NCI-H524 treated with DMSO at 0.1 percent for 48 hours (cell line): ENCODE data around the gene MYBPC2.

ENCODE experiments used
- DNase-seq: peaks from one replicate; lab custom pipeline; 2025; lab: John Stamatoyannopoulos, UW

Gene MYBPC2

DNA sequence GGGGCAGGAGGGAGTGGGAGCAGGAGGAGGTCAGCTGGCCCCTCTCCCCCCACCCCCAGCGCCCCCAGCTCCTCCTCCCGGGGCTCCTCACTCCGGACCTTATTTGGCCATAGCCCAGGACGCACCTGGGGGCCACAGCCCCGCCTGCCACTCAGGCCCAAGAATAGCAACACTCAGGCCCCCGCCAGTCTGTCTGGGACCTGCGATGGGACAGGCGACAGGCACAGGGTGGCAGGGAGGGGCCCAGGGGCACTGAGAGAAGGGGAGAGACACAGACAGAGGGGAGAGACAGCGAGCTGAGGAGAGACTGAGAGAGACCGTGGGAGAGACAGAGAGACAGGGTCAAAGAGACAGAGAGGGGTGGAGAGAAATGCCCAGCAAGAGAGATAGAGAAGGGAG is 68.1 kb downstream of the MYBPC2 start:
- DNase-seq = no peak

DNA sequence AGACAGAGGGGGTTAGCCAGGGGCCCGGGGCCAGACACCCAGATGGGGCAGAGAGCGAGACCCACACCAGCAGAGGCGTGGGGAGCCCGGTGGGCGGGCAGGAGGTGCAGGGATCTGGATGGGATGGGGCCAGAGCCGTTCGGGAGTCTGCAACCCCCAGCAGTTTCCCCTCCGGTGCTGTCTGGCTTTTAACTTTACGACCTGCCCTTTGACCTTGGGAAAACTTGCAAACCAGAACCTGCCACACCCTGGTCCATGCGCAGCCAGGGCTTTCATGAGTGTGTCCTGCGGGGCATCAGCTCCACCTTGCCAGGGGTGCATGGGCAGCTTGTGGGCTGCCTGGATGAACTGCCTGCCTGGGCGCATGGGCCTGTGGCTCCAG is 68.5 kb downstream of the MYBPC2 start:
- no peak for DNase-seq

DNA sequence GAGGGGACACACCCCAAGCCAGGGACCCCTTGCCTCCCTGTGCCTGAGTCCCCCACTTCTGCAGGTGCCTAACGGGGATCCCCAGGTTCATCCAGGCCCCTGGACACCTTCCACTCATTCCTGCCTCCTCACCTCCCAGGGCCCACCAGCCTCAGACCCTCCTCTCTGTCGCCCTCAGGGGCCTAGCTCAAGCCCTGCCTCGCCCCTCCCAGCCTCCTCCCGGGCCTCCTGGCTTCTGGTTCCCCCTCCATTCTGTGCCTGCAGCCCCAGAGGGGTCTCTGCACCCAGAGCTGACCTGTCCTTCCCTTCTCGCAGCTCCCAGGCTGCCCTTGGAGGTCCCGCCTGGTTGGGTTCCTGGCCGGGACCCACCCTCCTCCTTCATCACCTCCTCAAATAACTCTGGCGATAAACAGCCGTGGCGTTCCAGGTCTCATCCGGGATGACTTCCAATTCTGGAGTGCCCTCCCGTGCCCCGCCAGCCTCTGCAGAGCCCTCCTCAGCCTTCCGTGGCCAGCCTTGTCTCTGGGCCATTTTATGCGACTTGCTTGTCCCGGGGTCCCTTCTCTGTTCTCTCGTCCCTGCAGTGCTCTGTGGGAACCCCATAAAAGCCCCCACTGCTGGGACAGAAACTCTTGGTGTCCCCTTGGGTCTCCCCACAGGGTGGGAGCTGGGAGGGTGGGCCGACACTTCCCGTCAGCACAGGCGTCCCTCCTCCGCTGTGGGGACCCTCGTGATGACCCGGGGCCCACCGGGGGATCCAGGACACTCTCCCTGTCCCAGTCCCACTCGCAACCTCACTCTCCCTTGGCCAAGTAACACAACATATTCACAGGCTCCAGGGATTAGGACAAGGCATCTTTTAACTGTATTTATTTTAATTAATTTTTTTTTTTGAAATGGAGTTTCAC is 69.1 kb downstream of the MYBPC2 start:
- DNase-seq = no peak

DNA sequence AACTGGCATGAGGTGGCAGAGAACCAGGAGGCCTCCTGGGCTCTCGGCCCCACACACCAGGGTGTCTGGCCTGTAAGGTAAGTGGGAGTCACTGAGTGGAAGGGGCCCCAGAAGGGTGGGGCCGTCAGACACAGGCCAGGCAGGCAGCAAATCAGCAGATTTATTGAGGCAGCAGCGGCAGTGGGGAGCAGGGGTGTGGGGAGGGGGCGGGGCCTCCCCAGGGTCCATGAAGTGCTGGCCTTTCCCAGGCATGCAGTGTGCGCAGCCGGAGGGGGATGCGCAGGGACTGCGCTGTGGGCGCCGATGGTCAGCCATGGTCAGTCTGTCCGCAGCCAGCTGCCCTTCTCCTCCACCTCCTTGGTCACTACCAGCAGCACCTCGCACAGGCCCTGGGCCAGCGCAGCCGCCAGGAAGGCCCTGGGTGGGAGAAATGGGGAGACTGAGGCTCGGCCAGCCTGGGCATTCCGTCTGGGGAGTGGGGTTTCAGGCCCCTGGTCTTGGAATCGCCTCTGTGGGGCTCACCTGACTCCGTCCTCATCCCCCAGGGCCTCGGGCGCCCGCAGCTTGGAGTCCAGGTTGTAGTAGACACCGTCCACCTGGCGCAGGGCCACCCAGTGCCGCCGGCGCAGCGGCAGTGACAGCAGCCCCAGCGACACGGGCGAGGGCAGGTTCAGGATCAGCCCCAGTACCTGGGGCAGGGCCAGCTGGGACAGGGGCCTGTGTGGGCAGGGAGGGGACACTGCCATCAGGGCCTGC is 73.3 kb downstream of the MYBPC2 start:
- DNase-seq = no peak

DNA sequence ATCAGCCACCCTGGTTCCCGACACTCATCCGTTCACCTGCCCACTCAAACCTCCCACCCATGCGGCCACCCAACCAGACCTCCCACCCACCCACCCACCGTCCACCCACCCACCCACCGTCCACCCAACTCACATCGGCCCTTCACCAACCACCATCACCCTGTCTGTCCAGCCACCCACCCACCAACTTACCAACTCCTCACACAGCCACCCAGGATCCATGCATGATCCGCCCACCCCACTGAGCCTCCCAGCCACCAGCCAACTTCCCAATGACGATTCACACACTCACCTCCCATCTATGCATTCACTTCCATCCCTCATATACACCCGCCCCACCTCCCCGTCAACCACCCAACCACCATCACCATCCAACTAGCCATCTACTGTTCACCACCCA is 74.0 kb downstream of the MYBPC2 start:
- no peak for DNase-seq

DNA sequence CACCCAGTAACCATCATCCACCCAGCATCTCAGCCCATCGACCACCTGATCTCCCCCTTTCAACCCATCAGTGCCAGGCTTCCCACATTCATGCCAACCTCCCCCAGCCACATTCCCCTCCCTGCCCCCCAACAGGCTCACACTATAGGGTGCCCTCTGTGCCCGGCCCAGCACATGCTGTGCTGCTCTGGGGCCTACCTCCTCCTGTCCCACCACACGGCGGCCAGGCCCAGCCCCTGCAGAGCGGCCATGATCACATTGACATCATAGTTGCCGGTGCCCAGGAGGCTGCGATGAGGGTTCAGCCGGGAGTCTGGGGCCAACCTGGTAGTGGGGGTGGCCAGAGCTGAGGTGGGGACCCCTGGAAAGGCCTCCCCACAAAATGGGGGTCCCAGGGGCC is 74.7 kb downstream of the MYBPC2 start:
- DNase-seq = no peak

DNA sequence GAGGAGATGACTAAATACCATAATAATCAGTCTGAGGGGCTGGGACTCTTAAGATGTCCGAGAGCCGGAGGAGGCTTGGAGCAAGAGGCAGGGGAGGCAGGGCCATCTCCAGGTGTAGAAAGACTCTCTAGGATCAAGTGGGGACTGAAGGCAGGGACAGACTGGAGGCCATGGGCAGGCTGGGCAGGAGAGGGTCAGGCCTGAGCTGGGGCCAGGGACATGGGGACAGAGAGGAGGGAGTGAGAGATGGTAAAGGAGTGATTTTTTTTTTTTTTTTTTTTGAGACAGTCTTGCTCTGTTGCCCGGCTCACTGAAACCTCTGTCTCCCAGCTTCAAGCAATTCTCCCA is 76.1 kb downstream of the MYBPC2 start:
- DNase-seq = no peak

DNA sequence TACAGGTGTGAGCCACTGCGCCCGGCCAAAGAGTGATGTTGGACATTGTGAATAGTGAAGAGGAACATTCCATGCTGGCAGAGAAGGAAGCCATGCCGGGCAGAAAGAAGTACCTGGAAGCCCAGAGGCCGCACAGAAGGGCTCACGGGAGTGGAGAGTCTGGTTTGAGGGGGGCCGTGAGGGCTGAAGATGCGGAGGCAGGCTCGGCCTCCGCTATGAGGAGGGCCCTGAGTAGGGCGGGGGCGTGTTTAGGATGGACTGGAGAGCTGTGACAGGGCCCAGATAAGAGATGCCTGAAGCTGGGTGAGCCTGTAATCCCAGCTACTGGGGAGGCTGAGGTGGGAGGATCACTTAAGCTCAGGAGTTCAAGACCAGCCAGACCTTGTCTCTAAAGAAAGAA is 76.7 kb downstream of the MYBPC2 start:
- no peak for DNase-seq

DNA sequence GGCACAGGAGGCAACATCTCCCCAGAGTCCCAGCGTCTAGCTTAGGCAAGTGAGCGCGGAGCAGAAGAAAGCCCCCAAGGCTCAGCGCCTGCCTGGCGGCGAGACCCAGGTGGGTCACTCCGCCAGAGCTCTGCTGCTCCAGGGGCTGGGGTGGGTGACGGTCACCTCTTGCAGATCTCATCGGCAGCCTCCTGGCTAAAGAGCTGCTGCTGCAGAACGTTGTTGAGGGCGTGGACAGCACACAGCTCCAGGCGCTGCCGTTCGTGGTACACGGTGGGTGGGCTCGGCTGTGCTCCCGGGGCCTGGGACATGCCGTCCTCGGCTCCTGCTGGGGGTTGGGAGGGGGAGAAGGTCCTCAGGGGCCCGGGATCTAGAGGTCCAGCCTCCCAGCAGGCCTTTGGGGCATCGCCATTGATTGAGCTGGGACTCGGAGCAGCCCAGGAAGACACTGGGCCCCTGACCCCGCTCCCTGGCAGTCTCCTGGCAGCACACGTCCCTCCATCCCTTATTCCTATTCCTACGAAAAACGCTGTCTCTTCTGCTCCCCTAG is 77.5 kb downstream of the MYBPC2 start:
- DNase-seq = no peak

DNA sequence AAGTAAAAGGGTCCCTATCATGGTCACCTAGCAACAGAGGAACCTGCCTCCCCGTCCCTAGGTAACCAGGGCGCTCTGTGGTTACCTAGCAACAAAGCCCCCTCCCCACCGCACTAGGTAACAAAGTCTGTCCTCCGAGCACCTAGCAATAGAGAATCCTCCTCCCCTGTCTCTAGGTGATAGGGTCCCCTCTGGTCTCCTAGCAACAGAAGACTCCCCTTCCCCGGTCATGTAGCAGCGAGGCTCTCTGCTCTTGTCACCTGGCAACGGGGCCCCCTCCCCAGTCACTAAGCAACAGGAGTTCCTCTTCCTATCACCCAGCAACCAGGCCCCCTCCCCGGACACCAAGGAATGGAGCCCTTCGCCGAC is 78.0 kb downstream of the MYBPC2 start:
- DNase-seq = peak; percentile 47

DNA sequence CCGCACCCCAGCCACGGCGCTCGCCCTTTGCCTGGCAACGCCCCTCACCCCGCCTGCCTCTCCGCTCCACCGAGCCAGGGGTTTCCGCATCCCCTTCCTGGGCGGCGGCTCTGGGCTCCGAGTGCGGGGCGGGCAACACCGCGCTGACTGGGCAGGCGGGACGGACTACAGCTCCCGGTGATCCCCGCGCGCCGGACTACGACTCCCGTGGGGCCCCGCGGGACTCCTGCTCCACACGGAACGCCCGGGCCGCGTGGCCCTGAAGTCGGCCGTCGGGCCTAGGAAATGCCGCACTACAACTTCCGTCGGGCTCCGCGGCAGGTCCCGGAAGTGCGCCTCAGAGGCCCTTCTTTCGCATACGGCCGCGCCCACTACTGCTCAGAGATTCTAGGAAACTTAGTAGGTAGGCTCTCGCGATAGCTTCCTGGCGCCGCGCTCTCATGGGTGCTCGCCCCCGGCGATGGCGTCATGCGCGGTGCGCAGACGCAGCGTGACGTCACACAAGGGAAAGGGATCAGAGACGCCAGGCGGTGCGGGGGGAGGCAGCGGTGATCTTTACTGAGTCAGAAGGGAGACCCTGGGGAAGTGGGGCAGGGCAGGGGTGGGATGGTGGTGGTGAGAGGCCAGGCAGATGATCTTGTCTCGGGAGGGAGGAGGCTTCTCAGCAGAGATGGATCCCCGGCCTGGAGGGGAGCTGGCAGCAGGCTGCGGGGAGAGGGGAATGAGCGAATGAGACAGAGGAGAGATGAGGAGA is 78.6 kb downstream of the MYBPC2 start, which contains the start of gene JOSD2:
TSS of gene JOSD2 (minus strand) at position 123 of the 754 bp plus-strand sequence. CDS start 760 bp downstream, outside the sequence.
- peak; percentile 86 for DNase-seq

DNA sequence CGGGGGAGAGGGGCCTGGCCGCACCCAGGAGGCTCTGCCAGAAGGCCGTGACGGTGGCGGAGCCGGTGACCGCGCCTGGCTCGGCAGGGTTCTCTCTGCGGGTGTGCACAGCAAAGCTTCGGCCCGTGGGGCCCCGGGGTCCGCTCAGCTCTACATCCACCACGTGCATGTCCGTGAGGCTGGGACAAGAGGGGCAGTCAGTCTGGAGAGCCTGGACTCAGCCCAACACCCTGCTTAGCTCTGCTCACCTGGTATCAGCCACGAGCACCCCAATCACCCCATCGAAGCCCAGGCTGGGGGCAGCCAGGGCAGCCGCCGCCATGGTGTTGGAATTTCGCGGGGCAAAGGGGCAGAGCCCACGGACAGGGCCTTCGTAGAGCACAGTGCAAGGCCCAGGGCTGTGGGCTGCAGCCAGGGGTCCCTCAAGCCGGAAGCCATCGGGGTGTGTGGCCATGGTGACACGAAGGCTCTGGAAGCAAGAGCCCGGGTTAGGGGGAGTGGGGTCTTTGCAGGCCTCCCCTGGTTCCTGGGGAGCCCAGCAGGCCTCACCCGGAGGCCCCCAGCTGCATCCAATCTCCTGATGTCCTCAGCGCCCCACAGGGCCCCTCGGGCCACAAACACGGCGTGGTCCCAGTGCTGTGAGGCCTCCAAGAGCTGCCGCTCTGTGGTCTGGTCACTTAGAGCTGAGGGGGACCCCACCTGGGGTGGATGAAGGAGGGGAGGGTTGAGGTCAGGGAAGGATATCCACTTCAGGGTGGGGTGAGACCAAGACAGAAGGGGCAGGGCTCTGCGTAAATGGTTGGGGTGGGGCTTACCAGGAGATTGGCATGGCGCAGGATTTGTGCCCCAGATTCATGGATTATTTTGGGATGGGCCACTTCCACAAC is 79.7 kb downstream of the MYBPC2 start:
- DNase-seq = no peak

DNA sequence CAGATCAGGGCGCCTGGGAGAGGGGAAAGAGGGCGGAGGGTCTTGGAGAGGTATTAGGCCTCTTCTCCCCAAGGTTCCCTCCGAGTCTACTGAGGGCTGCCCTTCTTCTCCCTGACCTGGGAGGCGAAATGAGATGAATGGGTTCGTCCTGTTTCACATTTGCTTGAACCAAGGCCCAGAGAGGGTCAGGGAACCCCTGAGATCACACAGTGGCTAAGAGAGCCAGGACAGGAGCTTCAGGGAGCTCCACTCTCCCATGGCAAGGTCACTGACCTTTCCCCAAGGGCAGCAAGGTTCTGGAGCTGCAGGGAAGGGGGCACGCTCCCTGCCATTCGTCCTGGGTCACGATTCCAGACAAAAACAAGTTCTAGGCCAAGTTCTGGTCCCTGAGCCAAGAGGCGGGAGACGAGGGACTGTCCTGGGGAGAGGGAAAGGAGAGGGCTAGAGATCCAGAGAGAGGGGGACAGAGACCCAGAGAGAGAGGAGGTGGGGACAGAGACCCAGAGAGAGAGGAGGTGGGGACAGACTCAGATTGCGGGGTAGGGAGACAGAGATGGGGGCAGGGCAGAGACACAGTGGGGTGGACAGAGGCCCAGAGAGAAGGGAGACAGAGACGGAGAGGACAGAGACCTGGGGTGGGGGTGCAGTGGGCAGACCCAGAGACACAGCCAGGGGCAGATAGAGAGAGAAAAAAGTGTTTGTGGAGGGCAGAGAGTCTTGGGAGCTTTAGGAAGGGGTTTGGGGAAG is 80.5 kb downstream of the MYBPC2 start:
- DNase-seq = no peak

DNA sequence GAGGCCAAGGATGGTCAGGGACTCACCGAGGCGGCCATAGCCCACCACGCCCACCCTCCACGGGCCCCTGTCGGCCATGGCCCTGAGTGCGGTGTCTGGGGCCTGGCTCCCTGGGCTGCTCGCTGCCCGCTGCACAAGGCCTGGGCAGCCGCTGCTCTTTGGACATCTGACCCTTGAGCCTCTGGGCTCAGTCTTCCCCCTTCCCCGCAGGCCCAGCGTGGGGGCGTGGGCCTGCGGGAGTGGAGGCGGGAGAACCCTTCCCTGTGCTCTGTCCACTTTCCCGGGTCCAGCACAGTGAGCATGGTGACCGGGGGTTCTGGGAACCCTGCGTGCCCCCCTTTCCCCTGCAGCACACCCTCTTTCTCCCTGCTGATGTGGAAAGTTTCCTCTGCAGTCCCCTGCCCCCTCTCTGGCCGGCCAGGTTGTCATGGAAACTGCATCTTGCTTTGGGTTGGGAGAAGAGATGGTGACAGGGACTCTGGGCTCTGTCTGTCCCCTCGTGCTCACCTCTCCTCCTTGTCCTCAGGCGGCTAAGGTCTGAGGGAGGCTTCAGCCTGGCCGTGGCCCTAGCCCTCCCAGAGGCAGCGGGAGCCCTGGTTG is 81.2 kb downstream of the MYBPC2 start, which contains the start of gene ASPDH:
TSS of gene ASPDH (minus strand) at position 168 of the 600 bp plus-strand sequence. CDS start at position 78, 90 bp downstream.
- DNase-seq = no peak

DNA sequence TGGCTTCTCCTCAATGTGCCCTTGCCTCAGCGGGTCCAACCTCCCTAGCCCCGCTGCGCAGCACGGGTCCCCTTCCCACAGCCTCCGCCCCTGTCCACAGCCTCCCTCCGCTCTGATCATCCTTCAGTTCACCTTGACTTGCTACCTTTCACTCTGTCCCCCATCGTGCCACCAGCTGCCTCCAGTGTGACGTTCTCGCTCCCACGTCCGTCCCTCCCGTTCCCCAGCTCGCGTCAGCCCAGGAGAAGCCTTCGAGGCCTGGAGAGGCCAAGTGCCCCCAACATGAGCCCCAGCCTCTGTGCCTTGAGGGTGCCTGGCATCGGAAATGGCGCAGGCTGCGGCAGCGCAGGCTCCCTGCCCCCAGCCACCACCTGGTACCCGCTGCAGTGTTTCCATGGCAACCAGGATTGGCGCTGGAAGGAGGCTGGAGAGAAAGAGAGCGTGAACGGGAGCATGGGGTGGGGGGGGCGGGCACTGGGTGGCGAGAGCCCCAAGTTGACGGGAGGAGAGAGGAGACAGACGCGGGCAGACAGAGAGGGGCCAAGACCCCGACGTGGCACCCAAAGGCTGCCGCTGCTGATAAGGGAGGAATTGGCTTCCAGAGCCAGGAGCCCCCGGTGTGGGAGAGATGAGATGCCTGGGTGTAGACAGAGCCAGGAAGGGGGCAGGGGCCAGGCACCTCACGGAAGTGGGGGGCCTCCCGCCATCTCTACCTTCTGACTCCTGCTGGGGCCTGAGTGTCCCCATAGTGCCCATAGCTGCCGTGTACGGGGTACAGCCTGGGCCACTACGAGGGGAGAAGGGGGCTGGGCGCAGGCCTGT is 81.9 kb downstream of the MYBPC2 start:
- DNase-seq = peak; percentile 58

DNA sequence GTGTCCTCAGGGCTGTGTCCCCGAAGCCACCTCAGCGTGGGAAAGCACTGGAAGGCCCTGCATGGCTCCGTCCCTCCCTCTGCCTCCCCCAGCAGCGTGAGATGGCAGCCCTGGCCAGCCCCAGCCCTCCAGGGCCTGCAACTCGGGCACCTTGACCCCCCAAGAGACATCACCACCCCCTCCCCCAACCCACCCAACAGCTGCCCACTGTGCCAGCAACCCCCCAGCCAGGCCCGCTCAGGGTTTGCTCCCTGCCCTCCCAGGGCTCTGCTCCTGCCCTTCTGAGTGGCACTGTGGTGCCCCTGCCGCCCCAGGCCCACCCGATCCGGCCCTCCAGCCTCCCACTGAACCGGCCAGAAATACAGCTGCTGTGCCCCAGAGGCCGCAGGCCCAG is 82.5 kb downstream of the MYBPC2 start:
- no peak for DNase-seq
